CD4-positive, alpha-beta T cell (primary cell): Measurements from ENCODE around the gene ARHGAP26. TPM values are rescaled to one million over a fixed set of nuclear protein-coding genes. Genes with fewer than 3 reads are reported as not detected.

Experiments
- ATAC-seq: fragments of 200-7000 bp; cut with Tn5 transposase; one replicate; pipeline ENCODE4 v1.10.0; 2022; ENCODE audit warnings: mild to moderate bottlenecking; ENCODE audit not compliant: poor library complexity
- CTCF ChIA-PET: fragments of 350-600 bp; sonication (Branson Sonifier 250); formaldehyde crosslinking; loops from one replicate; lab custom pipeline; 2021; ENCODE audit warnings: antibody characterized with exemption, inconsistent platforms; lab: Charles Lee
- POLR2A ChIA-PET: fragments of 350-600 bp; sonication (Branson Sonifier 250); formaldehyde crosslinking; loops from one replicate; lab custom pipeline; 2021; ENCODE audit warnings: antibody characterized with exemption, inconsistent platforms; lab: Charles Lee
- DNase-seq, 14 experiments: peaks; one replicate each; pipeline ENCODE4 v3.0.0-alpha.2; 2013 to 2020; ENCODE audit warnings: mixed read lengths in 2 of 14
- H3K27ac ChIP-seq, 2 donors: one replicate each; pipeline versions ENCODE4 v1.5.1 to v1.7.0; 2013; ENCODE audit warnings: low read length in 2 of 2, low read depth in 1 of 2, mild to moderate bottlenecking in 1 of 2
- H3K27me3 ChIP-seq, 2 experiments: 1 replicate in 1 of 2; 2 replicates in 1 of 2; pipeline versions ENCODE4 v1.6.1 to v1.7.0; 2013; ENCODE audit warnings: low read length in 2 of 2, control low read depth in 1 of 2, mild to moderate bottlenecking in 1 of 2, moderate library complexity in 1 of 2; ENCODE audit not compliant: insufficient read depth in 2 of 2, control insufficient read depth in 1 of 2
- H3K36me3 ChIP-seq: one replicate; pipeline ENCODE4 v1.6.1; 2013; ENCODE audit warnings: low read length, control low read depth; ENCODE audit not compliant: insufficient read depth
- H3K4me1 ChIP-seq: one replicate; pipeline ENCODE4 v1.6.1; 2013; ENCODE audit warnings: low read length, control low read depth; ENCODE audit not compliant: insufficient read depth
- H3K4me3 ChIP-seq: one replicate; pipeline ENCODE4 v1.5.1; 2013; ENCODE audit warnings: mild to moderate bottlenecking, low read length, moderate library complexity
- H3K9me3 ChIP-seq, 2 experiments: 1 replicate in 1 of 2; 2 replicates in 1 of 2; pipeline versions ENCODE4 v1.6.1 to v1.7.0; 2013; ENCODE audit warnings: low read length in 2 of 2, mild to moderate bottlenecking in 2 of 2, control low read depth in 1 of 2, moderate library complexity in 1 of 2; ENCODE audit not compliant: control insufficient read depth in 1 of 2, insufficient read depth in 1 of 2
- H3K27ac Mint-ChIP-seq: one replicate; pipeline ENCODE4 v1.8.0; 2020; ENCODE audit warnings: mixed read lengths
- H3K27me3 Mint-ChIP-seq: one replicate; pipeline ENCODE4 v1.8.0; 2021; ENCODE audit warnings: mixed read lengths
- H3K36me3 Mint-ChIP-seq: one replicate; pipeline ENCODE4 v1.8.0; 2021; ENCODE audit warnings: low read depth, mixed read lengths
- H3K4me1 Mint-ChIP-seq: one replicate; pipeline ENCODE4 v1.8.0; 2021; ENCODE audit warnings: low read depth, mixed read lengths
- H3K4me3 Mint-ChIP-seq: one replicate; pipeline ENCODE4 v1.8.0; 2020; ENCODE audit warnings: mild to moderate bottlenecking, mixed read lengths
- H3K9me3 Mint-ChIP-seq: one replicate; pipeline ENCODE4 v1.8.0; 2020; ENCODE audit warnings: mixed read lengths
- CTCF ChIP-seq: fragments of 200-600 bp; IDR thresholded peaks from one replicate; pipeline ENCODE4 v1.8.0; 2022; ENCODE audit warnings: antibody characterized with exemption, mild to moderate bottlenecking
- intact Hi-C, 2 experiments: fragments of 100-400 bp; cut with DNase I in 1 of 2; cut with micrococcal nuclease in 1 of 2; formaldehyde crosslinking; loops; one replicate each; pipeline versions ENCODE4 v1.15.1 to v1.9.0; 2023 to 2025; cut with DNase I, micrococcal nuclease
- total RNA-seq, 174 experiments: library from RNA in 2 of 174; stranded (reverse) in 2 of 174; gene quantifications; one replicate each; pipeline ENCODE4 v1.2.3 and lab custom pipeline; 2021 to 2026

ARHGAP26 gene
- total RNA-seq, 2 experiments from 2014 or later = 24.9 to 27.3 TPM

DNA sequence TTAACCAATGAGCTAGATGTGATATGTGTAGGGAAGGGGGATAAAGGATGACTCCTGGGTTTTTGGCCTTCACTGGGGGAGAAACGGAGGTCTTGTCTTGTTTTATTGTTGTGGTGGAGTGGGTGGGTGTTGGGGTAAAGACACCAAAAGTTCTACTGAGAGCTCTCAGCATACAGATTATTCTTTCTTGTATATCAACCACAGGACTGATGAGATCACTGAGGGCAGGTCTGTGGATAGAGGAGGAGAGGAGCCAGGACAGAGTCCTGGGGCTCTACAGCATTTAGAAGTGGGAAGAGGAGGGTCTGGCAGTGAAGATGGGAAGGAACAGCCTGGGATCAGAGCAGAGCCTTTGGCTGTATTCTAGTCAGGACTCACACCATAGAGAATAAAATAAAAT, 310.8 kb downstream of the ARHGAP26 start:
- H3K4me3 Mint-ChIP-seq = no peak overlapping the region
- no peaks in the 10 kb centered on the region for H3K27me3 Mint-ChIP-seq
- Histone ChIP-seq H3K9me3 (no peaks in the 10 kb centered on the region), H3K27ac (no peak overlapping the region), H3K27me3 (no peaks in the 10 kb centered on the region), H3K4me1 (no peaks in the 10 kb centered on the region), H3K36me3 (no peaks in the 10 kb centered on the region), H3K4me3 (no peak overlapping the region)
- H3K27ac Mint-ChIP-seq = no peak overlapping the region
- DNase-seq = no peak
- H3K36me3 Mint-ChIP-seq = peaks cover 11% of the 10 kb centered on the region
- intact Hi-C loops = no loop called here
- CTCF ChIA-PET = no interaction called here
- H3K9me3 Mint-ChIP-seq = no peaks in the 10 kb centered on the region
- no peak for TF ChIP-seq CTCF
- ATAC-seq = no peak
- no peaks in the 10 kb centered on the region for H3K4me1 Mint-ChIP-seq
- POLR2A ChIA-PET = no interaction called here

GRCh38 chr5:143083006-143083405, 312.8 kb downstream of the ARHGAP26 start:
- ChIA-PET POLR2A (no interaction called here), CTCF (interaction anchor here (0.8 kb wide), 1 partner anchor 21 kb away, joined by 5 read pairs; no protein-coding TSS in a partner anchor)
- intact Hi-C loops = no loop called here
- no peak for ATAC-seq
- no peaks in the 10 kb centered on the region for H3K9me3 Mint-ChIP-seq
- no peak for DNase-seq
- TF ChIP-seq CTCF = no peak
- Histone ChIP-seq H3K36me3 (no peaks in the 10 kb centered on the region), H3K4me3 (no peak overlapping the region), H3K27ac (no peak overlapping the region), H3K9me3 (no peaks in the 10 kb centered on the region), H3K27me3 (no peaks in the 10 kb centered on the region), H3K4me1 (no peaks in the 10 kb centered on the region)
- no peak overlapping the region for H3K27ac Mint-ChIP-seq
- H3K4me3 Mint-ChIP-seq = no peak overlapping the region
- H3K36me3 Mint-ChIP-seq = peaks cover 11% of the 10 kb centered on the region
- H3K4me1 Mint-ChIP-seq = no peaks in the 10 kb centered on the region
- no peaks in the 10 kb centered on the region for H3K27me3 Mint-ChIP-seq

- CTCF ChIA-PET = no interaction called here
These were observed 314.2 kb downstream of the ARHGAP26 start for GRCh38 chr5:143084407-143084806.

More at GRCh38 chr5:143084407-143084806, 314.2 kb downstream of the ARHGAP26 start:
- no peak for ATAC-seq
- intact Hi-C loops = no loop called here
- Mint-ChIP-seq H3K36me3 (peaks cover 11% of the 10 kb centered on the region), H3K9me3 (no peaks in the 10 kb centered on the region), H3K27me3 (no peaks in the 10 kb centered on the region), H3K4me1 (no peaks in the 10 kb centered on the region), H3K27ac (no peak overlapping the region), H3K4me3 (no peak overlapping the region)
- Histone ChIP-seq H3K4me1 (no peaks in the 10 kb centered on the region), H3K4me3 (no peak overlapping the region), H3K27ac (no peak overlapping the region), H3K9me3 (no peaks in the 10 kb centered on the region), H3K36me3 (no peaks in the 10 kb centered on the region), H3K27me3 (no peaks in the 10 kb centered on the region)
- POLR2A ChIA-PET = no interaction called here
- TF ChIP-seq CTCF = no peak
- DNase-seq = no peak
